PC-9 (cell line): ENCODE data around the gene NBEA. TPM values are rescaled to one million over a fixed set of nuclear protein-coding genes. Genes with fewer than 3 reads are reported as not detected.

Source experiments
- BruUV-seq: library from RNA; stranded (reverse); fragments of 400-500 nt; replicated peaks from 2 replicates; lab custom pipeline; 2021; lab: Mats Ljungman, UMichigan
- CTCF ChIA-PET: fragments of 300-600 bp; sonication (Branson Sonifier 250); formaldehyde crosslinking; loops from one replicate; lab custom pipeline; 2022; ENCODE audit warnings: antibody characterized with exemption; lab: Charles Lee
- POLR2A ChIA-PET: fragments of 300-600 bp; sonication (Branson Sonifier 250); formaldehyde crosslinking; loops from one replicate; lab custom pipeline; 2022; ENCODE audit warnings: antibody characterized with exemption; ENCODE audit not compliant: unreplicated experiment; lab: Charles Lee
- DNase-seq, 2 experiments: peaks; one replicate each; pipeline versions ENCODE4 v3.0.0 to v3.0.0-alpha.2; 2015 to 2022; ENCODE audit warnings: mixed read lengths in 1 of 2
- H2AFZ ChIP-seq: fragments of 200-600 bp; sonication (generic); 2 replicates; pipeline ENCODE4 v1.8.1; 2017; ENCODE audit warnings: antibody characterized with exemption
- H3F3A ChIP-seq: fragments of 200-600 bp; sonication (generic); 2 replicates; pipeline ENCODE4 v1.8.1; 2017; ENCODE audit warnings: antibody characterized with exemption, mild to moderate bottlenecking, low read depth; ENCODE audit not compliant: insufficient read depth
- H3K27ac ChIP-seq: fragments of 200-600 bp; sonication (generic); 2 replicates; pipeline ENCODE4 v1.6.1; 2016; ENCODE audit warnings: mixed run types
- H3K27me3 ChIP-seq: fragments of 200-600 bp; sonication (generic); 2 replicates; pipeline ENCODE4 v1.6.1; 2016; ENCODE audit warnings: low read depth, mixed run types; ENCODE audit not compliant: insufficient read depth
- H3K36me3 ChIP-seq: fragments of 200-600 bp; sonication (generic); 2 replicates; pipeline ENCODE4 v1.6.1; 2016; ENCODE audit warnings: low read depth, mixed run types
- H3K4me1 ChIP-seq: fragments of 200-600 bp; sonication (generic); replicated peaks from 2 replicates; pipeline ENCODE4 v1.6.1; 2016; ENCODE audit warnings: mixed run types; ENCODE audit not compliant: insufficient read depth
- H3K4me2 ChIP-seq: fragments of 200-600 bp; sonication (generic); 2 replicates; pipeline ENCODE4 v1.6.1; 2017; ENCODE audit warnings: mixed run types
- H3K4me3 ChIP-seq: fragments of 200-600 bp; sonication (generic); 2 replicates; pipeline ENCODE4 v1.6.1; 2016; ENCODE audit warnings: mixed run types
- H3K79me2 ChIP-seq: fragments of 200-600 bp; sonication (generic); 2 replicates; pipeline ENCODE4 v1.6.1; 2017; ENCODE audit warnings: low read depth, mixed run types
- H3K9me2 ChIP-seq: fragments of 200-600 bp; sonication (generic); 2 replicates; pipeline ENCODE4 v1.8.1; 2017; ENCODE audit warnings: mild to moderate bottlenecking; ENCODE audit not compliant: insufficient read depth
- H3K9me3 ChIP-seq: fragments of 200-600 bp; sonication (generic); 2 replicates; pipeline ENCODE4 v1.8.1; 2016; ENCODE audit warnings: low read depth; ENCODE audit not compliant: insufficient read depth
- H4K20me1 ChIP-seq: fragments of 200-600 bp; sonication (generic); 2 replicates; pipeline ENCODE4 v1.8.1; 2017; ENCODE audit not compliant: insufficient read depth
- CTCF ChIP-seq: fragments of 200-600 bp; sonication (generic); conservative IDR thresholded peaks from 2 replicates; pipeline ENCODE4 v1.6.1; 2017; ENCODE audit warnings: mixed run types, antibody characterized with exemption, mild to moderate bottlenecking, moderate library complexity
- EZH2 ChIP-seq: fragments of 200-600 bp; sonication (generic); IDR thresholded peaks from 2 replicates; pipeline ENCODE4 v1.8.0; 2017; ENCODE audit warnings: antibody characterized with exemption, low read depth
- intact Hi-C: fragments of 100-400 bp; cut with micrococcal nuclease; formaldehyde crosslinking; loops from one replicate; pipeline ENCODE4 v1.10.0; 2022; ENCODE audit not compliant: unreplicated experiment
- total RNA-seq: library from RNA; stranded (reverse); gene quantifications from 2 replicates; pipeline ENCODE4 v1.2.3, GENCODE V29; 2021

NBEA gene
- total RNA-seq, 1 experiment from 2014 or later: 4.0 TPM

GRCh38 chr13:35473206-35473775, 531.2 kb downstream of the NBEA start:
- H3K9me3 ChIP-seq: no peaks in the 10 kb centered on the region; the same call in 1 of the 2 replicates
- no peaks in the 10 kb centered on the region for H3F3A ChIP-seq
- POLR2A ChIA-PET: interaction anchor here (0.6 kb wide), 1 partner anchor 15 kb away, joined by 4 read pairs; no protein-coding TSS in a partner anchor
- no peak overlapping the region for H3K4me3 ChIP-seq
- CTCF ChIA-PET: no interaction called here
- no peaks in the 10 kb centered on the region for H3K9me2 ChIP-seq
- no peaks in the 10 kb centered on the region for H3K4me1 ChIP-seq
- DNase-seq: no peak
- no peaks in the 10 kb centered on the region for H3K36me3 ChIP-seq
- no peak overlapping the region for H3K4me2 ChIP-seq
- no peaks in the 10 kb centered on the region for H4K20me1 ChIP-seq
- TF ChIP-seq CTCF: no peak
- TF ChIP-seq EZH2: no peak
- intact Hi-C loops: no loop called here
- BruUV-seq: no TSS peak
- no peak overlapping the region for H2AFZ ChIP-seq
- H3K27ac ChIP-seq: no peak overlapping the region
- H3K79me2 ChIP-seq: no peaks in the 10 kb centered on the region
- no peaks in the 10 kb centered on the region for H3K27me3 ChIP-seq

GRCh38 chr13:35473802-35474201, 531.7 kb downstream of the NBEA start:
- DNase-seq: no peak
- Histone ChIP-seq H3K4me3 (no peak overlapping the region), H3K9me2 (no peaks in the 10 kb centered on the region), H3K79me2 (no peaks in the 10 kb centered on the region), H3K27me3 (no peaks in the 10 kb centered on the region), H3K27ac (no peak overlapping the region), H3F3A (no peaks in the 10 kb centered on the region), H3K4me1 (no peaks in the 10 kb centered on the region), H2AFZ (no peak overlapping the region), H4K20me1 (no peaks in the 10 kb centered on the region), H3K36me3 (no peaks in the 10 kb centered on the region), H3K4me2 (no peak overlapping the region), H3K9me3 (no peaks in the 10 kb centered on the region; the same call in 1 of the 2 replicates)
- CTCF ChIA-PET: no interaction called here
- intact Hi-C loops: no loop called here
- TF ChIP-seq EZH2: no peak
- no peak for TF ChIP-seq CTCF
- POLR2A ChIA-PET: interaction anchor here (0.6 kb wide), 1 partner anchor 15 kb away, joined by 4 read pairs; no protein-coding TSS in a partner anchor
- BruUV-seq: no TSS peak

- DNase-seq: no peak
- intact Hi-C loops: no loop called here
- no TSS peak for BruUV-seq
Observed at GRCh38 chr13:35474496-35475211, 532.6 kb downstream of the NBEA start.

More at GRCh38 chr13:35474496-35475211, 532.6 kb downstream of the NBEA start:
- no peak overlapping the region for H3K27ac ChIP-seq
- no peaks in the 10 kb centered on the region for H3K79me2 ChIP-seq
- ChIA-PET POLR2A (no interaction called here), CTCF (no interaction called here)
- no peak overlapping the region for H3K4me2 ChIP-seq
- H3K4me1 ChIP-seq: no peaks in the 10 kb centered on the region
- H3K27me3 ChIP-seq: no peaks in the 10 kb centered on the region
- H4K20me1 ChIP-seq: no peaks in the 10 kb centered on the region
- TF ChIP-seq EZH2 (no peak), CTCF (no peak)
- H3K9me3 ChIP-seq: no peaks in the 10 kb centered on the region; the same call in 1 of the 2 replicates
- H3K4me3 ChIP-seq: no peak overlapping the region
- H3K9me2 ChIP-seq: no peaks in the 10 kb centered on the region
- no peak overlapping the region for H2AFZ ChIP-seq
- no peaks in the 10 kb centered on the region for H3F3A ChIP-seq
- no peaks in the 10 kb centered on the region for H3K36me3 ChIP-seq
